ENCODE data around the gene LAMA4.
A peak's percentile ranks its signal among the peaks of the same experiment; 100 is the strongest.

LAMA4 gene

GRCh38 chr6:112187736-112188135 is 66.6 kb downstream of the LAMA4 start:
- DNase-seq = no peak

- no peak for DNase-seq
Observed at GRCh38 chr6:112184951-112185350, 69.4 kb downstream of the LAMA4 start.

DNA sequence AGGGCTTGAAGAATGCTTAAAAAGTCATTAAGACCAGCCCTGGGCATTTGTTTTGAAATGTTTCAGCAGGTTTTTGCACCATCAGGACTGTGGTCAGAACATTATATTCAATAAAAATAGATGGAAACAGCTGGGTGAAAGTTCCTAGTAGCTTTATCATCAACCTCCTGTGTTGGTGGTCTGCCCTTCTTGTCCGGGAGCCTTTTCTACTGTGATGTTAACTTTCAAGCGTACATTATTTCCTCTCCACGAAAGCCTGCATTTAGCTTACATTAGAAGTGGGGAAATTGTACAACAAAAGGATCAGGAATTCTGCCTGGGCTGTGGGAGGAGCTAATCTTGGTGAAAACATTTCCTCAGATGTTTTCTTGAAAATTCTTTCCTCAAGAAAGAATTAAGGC is 71.1 kb downstream of the LAMA4 start:
- no peak for DNase-seq

DNA sequence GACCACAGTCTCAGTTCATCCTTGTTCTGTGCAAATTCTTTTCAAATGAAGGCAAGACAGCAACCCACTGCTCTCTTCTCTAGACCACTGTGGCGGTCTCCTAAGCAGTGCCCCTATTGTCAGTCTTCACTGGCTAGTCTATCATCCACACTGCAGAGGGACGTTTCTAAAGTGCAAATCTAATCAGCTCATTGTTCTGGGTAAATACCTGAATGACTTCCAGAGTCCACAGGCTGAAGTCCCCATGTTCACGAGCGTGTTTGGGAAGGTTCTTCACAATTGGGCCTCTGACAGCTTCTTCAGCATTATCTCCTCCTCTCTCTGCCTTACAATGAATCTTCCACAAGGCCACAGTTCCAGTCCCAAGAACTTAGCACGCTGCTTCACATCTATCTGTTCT is 73.2 kb downstream of the LAMA4 start:
- no peak for DNase-seq

DNA sequence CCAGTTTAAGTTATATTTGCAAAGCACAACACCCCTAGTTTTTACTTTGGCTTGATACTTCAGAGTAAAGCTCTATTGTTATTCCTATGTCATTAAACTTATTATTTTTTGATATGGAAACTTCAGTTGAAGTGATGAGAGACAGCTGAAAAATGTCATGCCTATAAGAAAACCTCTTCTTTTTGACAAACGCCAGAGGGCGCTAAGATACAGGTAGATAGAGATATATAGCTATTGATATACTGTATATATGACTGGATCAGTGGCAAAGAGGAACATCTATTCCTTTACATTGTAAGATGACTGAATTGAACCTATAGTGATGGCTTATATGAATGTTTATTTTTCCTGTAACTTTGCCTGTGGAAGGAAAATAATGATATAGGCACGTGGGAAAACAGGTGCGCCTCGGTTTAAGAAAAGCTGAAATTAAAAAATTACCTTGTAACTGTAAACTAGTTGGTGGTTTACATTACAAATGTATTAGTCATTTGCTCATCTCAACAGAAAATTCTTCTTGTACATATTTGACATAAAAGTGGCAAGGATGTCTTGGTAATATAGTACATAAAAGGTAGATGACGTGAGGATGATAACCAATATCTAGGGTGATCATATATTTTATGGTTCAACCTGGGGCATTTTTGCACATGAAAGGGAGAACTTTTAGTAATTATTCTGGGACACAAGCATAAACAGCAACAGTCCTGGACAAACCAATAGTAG is 74.1 kb downstream of the LAMA4 start:
- peak; percentile 83 for DNase-seq

DNA sequence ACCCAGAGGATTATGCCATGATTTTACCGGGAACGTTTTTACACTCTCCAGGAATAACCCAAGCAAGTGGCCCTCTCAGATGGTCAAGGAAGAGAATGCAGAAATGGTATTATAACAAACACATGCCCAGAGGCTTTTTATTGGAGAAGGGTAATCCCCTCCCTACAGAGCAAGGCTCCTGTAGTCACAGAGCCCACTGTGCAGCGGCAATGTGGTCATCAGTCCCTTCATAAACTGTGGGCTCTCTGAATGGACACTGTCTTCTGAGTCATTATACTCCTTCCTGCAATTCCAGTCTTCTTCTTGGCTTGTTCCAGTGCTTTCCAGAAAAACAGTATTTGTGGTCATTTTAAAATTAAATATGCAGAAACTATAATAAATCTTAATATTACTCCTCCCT is 74.7 kb downstream of the LAMA4 start:
- DNase-seq = no peak

DNA sequence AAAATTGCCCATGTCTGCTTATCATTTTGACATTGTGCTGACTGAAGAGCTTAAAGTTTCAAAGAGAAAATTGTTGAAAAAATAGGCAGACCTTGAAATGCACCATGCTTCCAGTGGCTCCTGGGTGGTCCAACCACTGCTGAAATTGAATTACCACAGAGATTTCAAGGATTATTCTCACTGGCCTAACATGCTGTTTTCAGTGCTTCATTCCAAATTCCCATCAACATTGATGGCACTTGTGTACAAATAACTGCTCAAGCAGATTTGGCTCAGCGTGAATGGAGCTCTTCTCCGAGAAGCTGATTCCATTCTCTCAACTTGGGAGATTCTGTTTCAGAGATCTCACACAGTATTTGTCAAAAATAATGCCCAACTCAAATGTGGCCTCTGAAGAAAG is 75.5 kb downstream of the LAMA4 start:
- no peak for DNase-seq

DNA sequence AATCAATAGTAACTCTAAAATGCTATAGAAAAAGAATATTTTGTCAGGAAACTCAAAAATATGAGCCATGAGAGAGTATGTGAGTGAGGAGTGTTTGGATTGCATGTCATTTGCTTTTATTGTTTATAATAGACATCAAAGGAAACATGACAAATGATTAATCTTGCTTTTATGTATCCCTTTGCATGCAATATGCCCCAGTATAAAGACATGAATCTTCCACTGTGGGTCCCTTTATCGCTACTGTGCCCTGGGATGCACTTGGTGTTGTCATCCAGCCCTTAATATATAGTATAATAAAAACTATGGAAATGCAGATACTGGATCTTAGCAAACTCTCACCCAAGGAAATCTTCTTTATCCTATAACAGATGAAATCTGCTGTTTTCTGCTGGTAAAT is 77.3 kb downstream of the LAMA4 start:
- no peak for DNase-seq

DNA sequence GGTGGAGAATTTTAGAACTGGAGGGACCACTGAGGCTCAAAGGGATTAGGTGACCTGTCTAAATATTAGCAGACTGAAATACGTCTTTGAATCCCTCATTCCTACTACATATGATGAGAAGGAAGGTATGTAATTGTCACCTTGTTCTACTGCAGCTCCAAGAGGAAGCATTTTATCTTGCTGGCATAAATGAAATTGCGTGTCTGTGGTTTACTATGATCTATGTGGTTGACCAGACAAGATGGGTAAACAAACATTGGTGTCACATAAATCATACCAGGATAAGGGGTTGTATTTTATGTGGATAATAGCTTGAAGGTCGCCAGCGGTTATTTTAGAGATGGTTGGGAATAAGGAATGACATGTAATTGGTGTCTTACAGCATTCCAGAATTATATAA is 78.2 kb downstream of the LAMA4 start:
- no peak for DNase-seq

- no peak for DNase-seq
Observed at GRCh38 chr6:112173221-112173804, 81.1 kb downstream of the LAMA4 start.

DNA sequence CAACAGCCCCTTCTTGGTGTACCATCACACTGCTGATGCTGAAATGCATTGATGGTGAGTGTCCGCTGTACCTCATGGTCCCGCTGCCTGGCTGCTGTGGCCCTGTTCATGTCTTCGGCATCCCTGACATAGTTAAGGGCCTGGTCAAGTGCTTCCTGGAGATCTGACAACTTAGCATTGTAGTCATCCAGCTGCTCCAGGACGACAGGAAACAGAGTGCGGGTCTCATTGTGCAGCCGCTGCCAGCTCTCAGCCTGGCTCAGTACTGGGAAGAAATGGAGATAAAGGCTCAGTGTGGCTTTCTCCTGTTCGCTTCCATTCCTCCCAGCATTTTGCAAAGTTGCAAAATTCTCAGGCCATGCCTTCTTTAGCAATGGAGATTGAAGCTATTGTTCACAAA is 81.8 kb downstream of the LAMA4 start:
- DNase-seq = no peak

- no peak for DNase-seq
Observed at GRCh38 chr6:112169541-112169940, 84.8 kb downstream of the LAMA4 start.

- DNase-seq = peak; percentile 65
Observed at GRCh38 chr6:112163295-112164257, 90.8 kb downstream of the LAMA4 start.

GRCh38 chr6:112160745-112161144 is 93.6 kb downstream of the LAMA4 start:
- DNase-seq = no peak

- DNase-seq = no peak
Observed at GRCh38 chr6:112156668-112157067, 97.7 kb downstream of the LAMA4 start.

GRCh38 chr6:112155886-112156285 is 98.5 kb downstream of the LAMA4 start:
- no peak for DNase-seq

DNA sequence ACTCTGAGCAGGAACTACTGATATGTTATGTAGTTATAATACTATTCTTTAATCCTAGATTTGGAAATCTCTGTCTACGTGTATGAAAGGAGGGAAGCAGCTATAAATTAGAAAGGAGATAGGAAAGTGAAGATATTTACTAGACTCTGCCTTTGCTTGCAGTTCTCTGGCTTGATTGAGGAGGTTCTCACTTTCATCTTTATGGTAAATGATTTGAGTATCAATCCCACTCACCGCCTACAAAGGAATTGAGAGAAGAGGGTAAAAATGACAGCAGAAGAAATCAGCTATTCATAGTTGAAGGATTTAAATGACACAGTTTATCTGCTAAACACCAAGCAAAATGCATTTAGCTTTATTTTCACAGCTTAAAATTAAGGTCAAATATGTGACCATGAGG is 99.7 kb downstream of the LAMA4 start:
- DNase-seq = no peak

- DNase-seq = no peak
Observed at GRCh38 chr6:112153926-112154607, 100.3 kb downstream of the LAMA4 start.

DNA sequence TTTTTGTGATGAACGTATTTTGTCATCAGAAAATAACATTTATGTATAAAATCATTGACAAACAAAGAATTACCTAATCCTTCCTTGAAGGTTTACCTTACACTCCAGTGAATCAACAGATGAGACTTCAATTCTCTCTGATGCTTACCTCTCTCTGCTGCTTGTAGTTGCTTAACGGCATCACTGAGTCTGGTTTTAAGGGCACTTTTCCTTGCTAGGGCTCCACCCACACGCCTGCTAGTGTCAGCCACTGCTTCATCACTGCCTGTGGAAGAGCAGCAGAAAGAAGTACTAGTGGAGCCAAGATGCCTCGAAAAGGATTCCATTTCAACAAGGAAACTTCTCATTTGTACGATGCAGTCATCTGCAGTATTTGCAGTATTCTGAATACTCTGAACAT is 104.0 kb downstream of the LAMA4 start:
- DNase-seq = peak; percentile 16

DNA sequence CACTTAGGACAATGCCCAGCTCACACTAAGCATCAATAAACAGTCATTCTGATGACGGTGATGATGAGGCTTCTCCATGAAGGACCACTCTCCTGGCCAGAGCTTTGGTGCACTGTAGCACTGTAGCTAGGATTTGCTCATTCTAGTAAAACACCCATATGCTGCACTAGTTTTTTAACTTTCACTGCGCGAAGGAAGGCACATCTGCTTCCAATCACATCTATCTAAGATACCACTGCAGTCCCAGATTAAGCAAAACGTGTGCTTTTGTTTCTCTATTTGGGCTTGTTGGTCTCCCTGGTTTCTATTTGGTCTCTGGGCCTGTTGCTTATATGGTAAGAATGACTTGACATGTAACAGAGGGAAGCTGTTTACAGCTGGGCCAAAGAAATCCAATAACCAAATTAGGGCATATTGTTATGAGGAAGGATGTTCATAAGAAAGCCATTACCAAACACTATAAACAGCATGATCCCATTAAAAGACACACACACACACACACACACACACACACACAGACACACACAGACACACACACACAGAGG is 104.6 kb downstream of the LAMA4 start:
- DNase-seq = no peak

DNA sequence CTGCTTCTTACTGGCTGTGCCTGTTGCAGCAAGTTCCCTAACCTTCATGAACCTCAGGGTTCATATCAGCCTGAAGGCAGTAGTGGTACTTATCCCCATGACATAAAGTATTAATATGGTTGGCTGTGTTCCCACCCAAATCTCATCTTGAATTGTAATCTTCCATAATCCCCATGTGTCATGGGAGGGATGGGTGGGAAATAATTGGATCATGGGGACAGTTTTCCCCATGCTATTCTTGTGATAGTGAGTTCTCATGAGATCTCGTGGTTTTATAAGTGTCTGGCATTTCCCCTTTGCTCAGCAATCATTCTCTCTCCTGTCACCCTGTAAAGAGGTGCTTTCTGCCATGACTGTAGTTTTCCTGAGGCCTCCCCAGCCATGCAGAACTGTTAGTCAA is 105.1 kb downstream of the LAMA4 start:
- DNase-seq = no peak

- no peak for DNase-seq
Observed at GRCh38 chr6:112148103-112148502, 106.3 kb downstream of the LAMA4 start.

GRCh38 chr6:112145080-112145573 is 109.2 kb downstream of the LAMA4 start:
- peak; percentile 15 for DNase-seq

Data from NCI-H345 (cell line).